RWPE2 (cell line): ENCODE results near the gene CAMK1D.

Source experiments
- ATAC-seq: fragments of 200-7000 bp; cut with Tn5 transposase; 3 replicates; pipeline ENCODE4 v1.9.1; 2021; ENCODE audit warnings: low read depth
- DNase-seq: peaks from one replicate; pipeline ENCODE4 v3.0.0-alpha.2; 2020; ENCODE audit warnings: low spot score
- H3K27ac ChIP-seq: fragments of 450-650 bp; 2 replicates; pipeline ENCODE4 v1.5.1; 2017; ENCODE audit warnings: mild to moderate bottlenecking; ENCODE audit not compliant: poor library complexity, severe bottlenecking
- H3K27me3 ChIP-seq: fragments of 250-450 bp; sonication (Bioruptor Pico); 2 replicates; pipeline ENCODE4 v1.5.1; 2021; ENCODE audit warnings: mild to moderate bottlenecking, moderate library complexity; ENCODE audit not compliant: insufficient read depth, poor library complexity, severe bottlenecking
- H3K36me3 ChIP-seq: fragments of 250-450 bp; sonication (Bioruptor Pico); 2 replicates; pipeline ENCODE4 v1.5.1; 2020; ENCODE audit warnings: low read depth, mild to moderate bottlenecking, moderate library complexity
- H3K4me1 ChIP-seq: fragments of 250-450 bp; sonication (Bioruptor Pico); 2 replicates; pipeline ENCODE4 v1.5.1; 2021; ENCODE audit warnings: mild to moderate bottlenecking, moderate library complexity; ENCODE audit not compliant: insufficient read depth, poor library complexity, severe bottlenecking
- H3K4me3 ChIP-seq: fragments of 250-450 bp; sonication (Bioruptor Pico); 2 replicates; pipeline ENCODE4 v1.5.1; 2021; ENCODE audit warnings: mild to moderate bottlenecking, moderate library complexity; ENCODE audit not compliant: severe bottlenecking
- H3K9me3 ChIP-seq: fragments of 250-450 bp; sonication (Bioruptor Pico); 2 replicates; pipeline ENCODE4 v1.5.1; 2021; ENCODE audit warnings: mild to moderate bottlenecking, moderate library complexity; ENCODE audit not compliant: severe bottlenecking
- TF ChIP-seq, protein P1 (sequence below): fragments of 450-650 bp; IDR thresholded peaks from one replicate; pipeline ENCODE4 v1.5.1; 2017; ENCODE audit warnings: mild to moderate bottlenecking, moderate library complexity; ENCODE audit not compliant: poor library complexity, severe bottlenecking

The CAMK1D gene

DNA sequence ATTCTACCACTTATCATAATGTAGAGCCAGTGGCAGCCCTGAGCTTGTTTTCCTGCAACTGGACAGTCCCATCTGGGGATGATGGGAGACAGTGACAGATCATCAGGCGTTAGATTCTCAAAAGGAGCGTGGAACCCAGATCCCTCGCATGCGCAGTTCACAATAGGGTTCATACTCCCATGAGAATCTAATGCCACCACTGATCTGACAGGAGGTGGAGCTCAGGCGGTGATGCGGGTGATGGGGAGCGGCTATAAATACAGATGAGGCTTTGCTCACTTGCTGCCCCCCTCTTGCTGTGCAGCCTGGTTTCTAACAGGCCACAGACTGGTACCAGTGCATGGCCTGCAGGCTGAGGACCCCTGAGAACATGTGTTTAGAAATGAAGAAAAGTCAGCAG, 260.1 kb downstream of the CAMK1D start:
- TF ChIP-seq, protein P1, sequence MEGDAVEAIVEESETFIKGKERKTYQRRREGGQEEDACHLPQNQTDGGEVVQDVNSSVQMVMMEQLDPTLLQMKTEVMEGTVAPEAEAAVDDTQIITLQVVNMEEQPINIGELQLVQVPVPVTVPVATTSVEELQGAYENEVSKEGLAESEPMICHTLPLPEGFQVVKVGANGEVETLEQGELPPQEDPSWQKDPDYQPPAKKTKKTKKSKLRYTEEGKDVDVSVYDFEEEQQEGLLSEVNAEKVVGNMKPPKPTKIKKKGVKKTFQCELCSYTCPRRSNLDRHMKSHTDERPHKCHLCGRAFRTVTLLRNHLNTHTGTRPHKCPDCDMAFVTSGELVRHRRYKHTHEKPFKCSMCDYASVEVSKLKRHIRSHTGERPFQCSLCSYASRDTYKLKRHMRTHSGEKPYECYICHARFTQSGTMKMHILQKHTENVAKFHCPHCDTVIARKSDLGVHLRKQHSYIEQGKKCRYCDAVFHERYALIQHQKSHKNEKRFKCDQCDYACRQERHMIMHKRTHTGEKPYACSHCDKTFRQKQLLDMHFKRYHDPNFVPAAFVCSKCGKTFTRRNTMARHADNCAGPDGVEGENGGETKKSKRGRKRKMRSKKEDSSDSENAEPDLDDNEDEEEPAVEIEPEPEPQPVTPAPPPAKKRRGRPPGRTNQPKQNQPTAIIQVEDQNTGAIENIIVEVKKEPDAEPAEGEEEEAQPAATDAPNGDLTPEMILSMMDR = no peak
- Histone ChIP-seq H3K4me3 (no peak overlapping the region), H3K27me3 (no peaks in the 10 kb centered on the region), H3K27ac (no peak overlapping the region), H3K4me1 (peaks cover 3% of the 10 kb centered on the region), H3K36me3 (no peaks in the 10 kb centered on the region), H3K9me3 (no peaks in the 10 kb centered on the region)
- no peak for DNase-seq
- ATAC-seq = no peak

DNA sequence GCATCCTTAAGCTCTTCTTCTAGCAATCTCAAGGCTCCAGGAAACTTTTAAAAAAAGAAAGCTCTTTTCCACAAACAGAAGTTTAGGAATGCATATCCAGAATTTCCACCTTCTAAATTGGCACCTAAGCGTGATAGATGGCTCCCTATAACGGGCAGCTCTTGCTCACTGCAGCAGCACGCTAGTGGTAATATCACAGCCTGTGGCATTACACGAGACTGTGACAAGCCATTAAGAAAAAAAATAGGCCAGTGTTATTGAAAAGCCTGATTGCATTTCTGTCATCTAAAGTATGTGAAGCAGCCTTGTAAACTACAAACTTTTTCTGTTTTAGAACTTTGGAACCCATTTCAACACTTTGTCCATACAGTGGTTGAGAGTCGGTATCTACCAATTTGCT, 263.8 kb downstream of the CAMK1D start:
- TF ChIP-seq, protein P1 = no peak
- Histone ChIP-seq H3K27me3 (no peaks in the 10 kb centered on the region), H3K27ac (no peak overlapping the region), H3K4me3 (no peak overlapping the region), H3K9me3 (no peaks in the 10 kb centered on the region), H3K4me1 (no peaks in the 10 kb centered on the region), H3K36me3 (no peaks in the 10 kb centered on the region)
- DNase-seq (no peak), ATAC-seq (no peak)

DNA sequence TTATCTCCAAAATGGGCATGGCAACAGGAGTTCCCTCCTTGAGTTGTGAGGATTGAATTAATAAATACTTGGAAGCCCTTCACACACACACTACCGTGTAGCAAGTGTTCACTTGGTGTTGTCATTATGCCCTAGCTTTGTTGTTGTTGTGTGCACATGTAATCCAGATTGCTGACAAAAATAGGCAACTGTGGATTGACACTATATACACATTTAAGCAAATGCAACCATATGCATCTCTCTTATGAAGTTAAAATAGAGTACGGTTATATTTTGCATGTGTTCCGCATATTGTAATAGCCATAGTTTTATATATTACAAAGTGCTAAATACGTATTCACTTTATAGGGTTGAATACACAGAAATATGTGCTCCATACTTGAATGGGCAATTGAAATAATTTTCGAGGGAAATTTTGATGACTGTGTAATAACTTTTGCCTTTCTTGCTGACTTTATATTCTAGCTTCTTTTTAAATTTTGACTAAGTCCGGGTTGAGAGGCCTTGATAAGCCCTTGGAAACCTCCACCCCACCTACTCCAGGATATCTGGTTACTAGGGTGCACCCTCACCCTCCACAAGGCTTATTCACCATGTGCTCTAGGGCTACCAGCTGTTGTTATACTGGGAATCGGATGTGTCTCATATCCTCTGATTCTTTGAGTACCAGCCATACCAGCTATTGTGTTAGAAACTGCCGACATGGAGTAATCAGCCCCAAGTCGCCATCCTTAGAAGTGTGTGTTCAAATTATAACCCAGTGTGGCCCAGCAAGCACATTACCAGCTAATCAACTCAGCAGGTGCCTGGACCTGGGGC, 265.0 kb downstream of the CAMK1D start:
- DNase-seq (no peak), ATAC-seq (no peak)
- no peaks in the 10 kb centered on the region for H3K9me3 ChIP-seq
- TF ChIP-seq, protein P1 = no peak
- no peaks in the 10 kb centered on the region for H3K27me3 ChIP-seq
- no peaks in the 10 kb centered on the region for H3K4me1 ChIP-seq
- H3K4me3 ChIP-seq = no peak overlapping the region
- H3K36me3 ChIP-seq = no peaks in the 10 kb centered on the region
- no peak overlapping the region for H3K27ac ChIP-seq

DNA sequence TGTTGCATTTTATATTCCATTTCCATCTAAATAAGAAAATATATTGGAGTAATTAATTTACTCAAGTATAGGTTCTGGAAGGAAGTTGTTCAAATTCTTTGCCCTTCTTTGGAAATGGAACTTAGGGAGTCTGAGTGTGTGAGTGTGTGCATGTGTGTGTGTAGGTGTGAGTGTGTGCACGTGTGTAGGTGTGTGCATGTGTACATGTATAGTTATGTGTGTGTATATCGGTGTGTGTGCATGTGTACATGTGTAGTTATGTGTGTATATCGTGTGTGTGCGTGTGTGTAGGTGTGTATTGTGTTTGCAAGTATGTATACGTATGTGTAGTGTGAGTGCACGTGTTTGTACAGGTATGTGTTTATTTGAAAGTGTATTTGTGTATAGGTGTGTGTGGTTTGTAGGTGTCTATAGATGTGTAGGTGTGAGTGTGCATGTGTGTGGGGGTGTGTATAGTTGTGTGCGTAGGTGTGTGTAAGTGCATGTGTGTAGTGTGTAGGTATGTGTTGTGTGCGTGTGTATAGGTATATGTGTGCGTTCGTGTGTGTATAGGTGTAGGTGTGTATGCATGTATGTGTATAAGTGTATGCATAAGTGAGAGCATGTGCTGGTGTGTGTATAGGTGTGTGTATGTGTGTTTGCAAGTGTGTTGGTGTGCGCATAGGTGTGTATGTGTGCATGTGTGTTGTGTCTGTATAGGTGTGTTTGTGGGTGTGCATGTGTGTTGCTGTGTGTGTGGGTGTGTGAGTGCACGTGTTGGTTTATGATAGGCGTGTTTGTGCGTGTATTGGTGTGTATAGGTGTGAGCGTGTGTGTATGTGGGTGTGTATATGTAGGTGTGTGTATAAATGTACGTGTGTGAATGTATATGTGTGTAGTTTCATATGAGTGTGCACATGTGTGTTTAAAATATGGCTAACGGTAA, 266.2 kb downstream of the CAMK1D start:
- TF ChIP-seq, protein P1 = no peak
- no peak for DNase-seq
- no peak overlapping the region for H3K27ac ChIP-seq
- H3K4me1 ChIP-seq = no peaks in the 10 kb centered on the region
- H3K4me3 ChIP-seq = no peak overlapping the region
- no peaks in the 10 kb centered on the region for H3K27me3 ChIP-seq
- H3K36me3 ChIP-seq = no peaks in the 10 kb centered on the region
- no peaks in the 10 kb centered on the region for H3K9me3 ChIP-seq
- no peak for ATAC-seq
